Measurements from ENCODE around the gene PLEKHG4. TPM values are rescaled to one million over a fixed set of nuclear protein-coding genes. Genes with fewer than 3 reads are reported as not detected.

Gene PLEKHG4
- total and polyA plus RNA-seq, 9 of the 15 experiments (the other 6 are each of a cell fraction or from before 2014, with no cell fraction given) = 3.7 to 36.8 (median 17.9) TPM

GRCh38 chr16:67279296-67280089 is at the start of gene PLEKHG4 (continued):
- TF ChIP-seq, protein P1, sequence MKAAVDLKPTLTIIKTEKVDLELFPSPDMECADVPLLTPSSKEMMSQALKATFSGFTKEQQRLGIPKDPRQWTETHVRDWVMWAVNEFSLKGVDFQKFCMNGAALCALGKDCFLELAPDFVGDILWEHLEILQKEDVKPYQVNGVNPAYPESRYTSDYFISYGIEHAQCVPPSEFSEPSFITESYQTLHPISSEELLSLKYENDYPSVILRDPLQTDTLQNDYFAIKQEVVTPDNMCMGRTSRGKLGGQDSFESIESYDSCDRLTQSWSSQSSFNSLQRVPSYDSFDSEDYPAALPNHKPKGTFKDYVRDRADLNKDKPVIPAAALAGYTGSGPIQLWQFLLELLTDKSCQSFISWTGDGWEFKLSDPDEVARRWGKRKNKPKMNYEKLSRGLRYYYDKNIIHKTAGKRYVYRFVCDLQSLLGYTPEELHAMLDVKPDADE (conservative IDR thresholded peaks at IDR 0.05; ENCODE audit: control insufficient read depth, low read depth, low read length) = peak; percentile 73
- TF ChIP-seq TRIM24 (IDR thresholded peaks at IDR 0.05) = peak in 1 of 2 experiments; percentile 95; a peak in 2 of 4 replicates
- TF ChIP-seq SP2 (IDR thresholded peaks at IDR 0.05; ENCODE audit: extremely low read depth, low read depth, low read length, poor library complexity, severe bottlenecking) = peak; percentile 50
- peak; percentile 70; the same call in 1 of the 2 replicates for TF ChIP-seq SIN3B (IDR thresholded peaks at IDR 0.05; ENCODE audit: low read depth)
- peak; percentile 29 to 49; a peak in 1 of 4 replicates for TF ChIP-seq TEAD1 (CRISPR knock-in tag; IDR thresholded peaks at IDR 0.05)
- TF ChIP-seq GABPA (tag; conservative IDR thresholded peaks at IDR 0.05; ENCODE audit: low read depth) = peak; percentile 68
- TF ChIP-seq ADNP (tag; IDR thresholded peaks at IDR 0.05) = 0 out of 2 replicates have a peak, but pooled peaks have one; percentile 62
- TF ChIP-seq RNF2 (IDR thresholded peaks at IDR 0.05) = no peak
- no peak for TF ChIP-seq SREBF2 (CRISPR knock-in tag; IDR thresholded peaks at IDR 0.05)
- TF ChIP-seq CAMTA2 (CRISPR knock-in tag; conservative IDR thresholded peaks at IDR 0.05) = 0 out of 2 replicates have a peak, but pooled peaks have one; percentile 68
- peak; percentile 44; the same call in 1 of the 2 replicates for TF ChIP-seq ZNF668 (CRISPR knock-in tag; IDR thresholded peaks at IDR 0.05)
- 0 out of 2 replicates have a peak, but pooled peaks have one; percentile 62 for TF ChIP-seq ZBTB43 (CRISPR knock-in tag; IDR thresholded peaks at IDR 0.05)
- peak; percentile 63 for TF ChIP-seq SUPT5H (IDR thresholded peaks at IDR 0.05)
- TF ChIP-seq E2F3 (CRISPR knock-in tag; IDR thresholded peaks at IDR 0.05) = 0 out of 2 replicates have a peak, but pooled peaks have one; percentile 68
- 0 out of 2 replicates have a peak, but pooled peaks have one; percentile 77 for TF ChIP-seq ARID4B (CRISPR knock-in tag; IDR thresholded peaks at IDR 0.05)
- peak; percentile 74; the same call in 1 of the 2 replicates for TF ChIP-seq ZNF583 (CRISPR knock-in tag; IDR thresholded peaks at IDR 0.05)
- peak; percentile 48; the same call in 1 of the 2 replicates for TF ChIP-seq ZBTB17 (CRISPR knock-in tag; IDR thresholded peaks at IDR 0.05)
- TF ChIP-seq ZNF75A (CRISPR knock-in tag; IDR thresholded peaks at IDR 0.05) = 0 out of 2 replicates have a peak, but pooled peaks have one; percentile 23
- TF ChIP-seq NUFIP1 (IDR thresholded peaks at IDR 0.05; ENCODE audit: partially characterized antibody) = no peak
- peak; percentile 100 for TF ChIP-seq NCOA6 (IDR thresholded peaks at IDR 0.05)
- TF ChIP-seq NR4A1 (CRISPR knock-in tag; IDR thresholded peaks at IDR 0.05) = peak; percentile 86; the same call in 1 of the 2 replicates
- TF ChIP-seq NR4A1 (tag; IDR thresholded peaks at IDR 0.05) = peak; percentile 77
- TF ChIP-seq FOS (IDR thresholded peaks at IDR 0.05; ENCODE audit: extremely low read depth, insufficient read length) = no peak
